HL-60 (cell line): Measurements from ENCODE around the gene LDB2.

Experiments used
- CTCF ChIP-seq: IDR thresholded peaks from one replicate; pipeline ENCODE4 v1.5.1; 2011; ENCODE audit warnings: low read length, control low read depth, inconsistent platforms; ENCODE audit not compliant: insufficient read depth
- POLR2AphosphoS5 ChIP-seq: IDR thresholded peaks from 2 replicates; pipeline ENCODE4 v1.6.1; 2012; ENCODE audit warnings: low read depth
- REST ChIP-seq: IDR thresholded peaks from 2 replicates; pipeline ENCODE4 v1.6.1; 2012; ENCODE audit warnings: low read depth; ENCODE audit not compliant: insufficient replicate concordance

DNA sequence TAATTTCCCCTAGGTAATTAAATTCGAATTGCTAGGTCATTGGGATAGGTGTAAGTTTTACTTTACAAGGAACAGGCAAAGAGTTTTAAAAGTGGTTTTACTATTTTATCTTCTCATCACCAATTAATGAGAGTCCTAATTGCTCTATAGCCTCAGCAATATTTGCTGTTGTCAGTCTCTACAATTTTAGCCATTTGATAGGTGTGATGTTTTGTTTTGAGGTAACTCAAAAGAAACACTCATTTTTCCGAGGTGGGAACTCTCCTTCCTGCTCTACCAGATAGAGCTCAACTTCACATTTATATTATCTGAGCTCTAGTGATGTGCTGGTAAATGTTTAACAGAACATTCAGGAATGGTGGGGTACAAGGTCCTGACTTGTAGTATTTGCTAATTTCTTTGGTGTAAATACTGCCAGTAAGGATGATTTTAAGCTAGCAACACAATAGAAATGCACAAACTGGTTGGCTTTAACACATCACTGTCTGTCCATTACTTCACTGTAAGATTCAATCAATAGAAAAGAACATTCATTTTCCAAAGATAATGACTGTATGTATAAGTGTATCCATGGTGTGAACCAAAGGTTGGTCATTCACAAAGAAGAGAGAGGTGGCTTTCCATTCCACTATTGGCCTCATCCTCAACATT is 62.7 kb downstream of the LDB2 start:
- no peak for TF ChIP-seq CTCF
- no peak for TF ChIP-seq POLR2AphosphoS5
- TF ChIP-seq REST, result no peak
